ENCODE data around the gene TRIM63.
"Not testable (repeated sequence)": the region's sequence is repeated elsewhere in the genome, so short reads cannot be mapped to it uniquely, and the experiment has no call there.

The TRIM63 gene

GRCh38 chr1:26109229-26110164 lies 42.1 kb upstream of the TRIM63 start:
- TF ChIP-seq CTCF (IDR thresholded peaks at IDR 0.05; ENCODE audit: low read depth, low read length): no peak
- DNase-seq (ENCODE audit: extremely low read depth, low read depth): no peak

- DNase-seq (ENCODE audit: extremely low read depth, low read depth): not testable (repeated sequence)
Observed at GRCh38 chr1:26105226-26105548, 37.8 kb upstream of the TRIM63 start.

GRCh38 chr1:26102526-26102925 lies 35.1 kb upstream of the TRIM63 start:
- no peak for TF ChIP-seq CTCF (IDR thresholded peaks at IDR 0.05; ENCODE audit: low read depth, low read length)
- no peak for DNase-seq (ENCODE audit: extremely low read depth, low read depth)

GRCh38 chr1:26102119-26102518 lies 34.7 kb upstream of the TRIM63 start:
- TF ChIP-seq CTCF (IDR thresholded peaks at IDR 0.05; ENCODE audit: low read depth, low read length): no peak

GRCh38 chr1:26100204-26100603 lies 32.8 kb upstream of the TRIM63 start:
- not testable (repeated sequence) for DNase-seq (ENCODE audit: extremely low read depth, low read depth)

More at GRCh38 chr1:26102119-26102518, 34.7 kb upstream of the TRIM63 start:
- DNase-seq (ENCODE audit: extremely low read depth, low read depth): no peak

- TF ChIP-seq CTCF (IDR thresholded peaks at IDR 0.05; ENCODE audit: low read depth, low read length): no peak
- no peak for DNase-seq (ENCODE audit: extremely low read depth, low read depth)
Observed at GRCh38 chr1:26099780-26100179, 32.4 kb upstream of the TRIM63 start.

- TF ChIP-seq CTCF (IDR thresholded peaks at IDR 0.05; ENCODE audit: low read depth, low read length): no peak
- DNase-seq (ENCODE audit: extremely low read depth, low read depth): no peak
Observed at GRCh38 chr1:26098602-26099001, 31.2 kb upstream of the TRIM63 start.

- no peak for TF ChIP-seq CTCF (IDR thresholded peaks at IDR 0.05; ENCODE audit: low read depth, low read length)
- no peak for DNase-seq (ENCODE audit: extremely low read depth, low read depth)
Observed at GRCh38 chr1:26097696-26098095, 30.3 kb upstream of the TRIM63 start.
